WTC11 (cell line): Measurements from ENCODE around the gene GPATCH2. TPM values are rescaled to one million over a fixed set of nuclear protein-coding genes. Genes with fewer than 3 reads are reported as not detected.

Source experiments
- ATAC-seq: fragments of 200-7000 bp; cut with Tn5 transposase; 2 replicates; pipeline ENCODE4 v1.10.0; 2021; ENCODE audit warnings: mild to moderate bottlenecking, moderate library complexity
- CTCF ChIA-PET: fragments of 300-600 bp; sonication (Branson Sonifier 250); formaldehyde crosslinking; loops from one replicate; lab custom pipeline; 2021; ENCODE audit warnings: antibody characterized with exemption; lab: Charles Lee
- POLR2A ChIA-PET: fragments of 350-600 bp; sonication (Branson Sonifier 250); formaldehyde crosslinking; loops from one replicate; lab custom pipeline; 2021; ENCODE audit warnings: antibody characterized with exemption; lab: Charles Lee
- DNase-seq: peaks from one replicate; pipeline ENCODE4 v3.0.0; 2021; ENCODE audit warnings: low spot score
- H3K27ac Mint-ChIP-seq: 2 replicates; pipeline ENCODE4 v1.8.0; 2021; ENCODE audit warnings: mixed read lengths
- H3K27me3 Mint-ChIP-seq: 2 replicates; pipeline ENCODE4 v1.8.0; 2021; ENCODE audit warnings: low read depth, mild to moderate bottlenecking, moderate library complexity, mixed read lengths
- H3K36me3 Mint-ChIP-seq: 2 replicates; pipeline ENCODE4 v1.8.0; 2021; ENCODE audit warnings: mixed read lengths
- H3K4me1 Mint-ChIP-seq: 2 replicates; pipeline ENCODE4 v1.8.0; 2022; ENCODE audit warnings: mixed read lengths
- H3K4me3 Mint-ChIP-seq: 2 replicates; pipeline ENCODE4 v1.8.0; 2021; ENCODE audit warnings: mild to moderate bottlenecking, moderate library complexity, mixed read lengths
- H3K9me3 Mint-ChIP-seq: 2 replicates; pipeline ENCODE4 v1.8.0; 2021; ENCODE audit warnings: mixed read lengths
- ATF1 ChIP-seq: sonication (generic); formaldehyde crosslinking; IDR thresholded peaks from 2 replicates; pipeline ENCODE4 v1.8.1; 2023; ENCODE audit warnings: mild to moderate bottlenecking, moderate library complexity, missing genetic modification reagents
- CREB1 ChIP-seq: sonication (generic); formaldehyde crosslinking; IDR thresholded peaks from 2 replicates; pipeline ENCODE4 v1.8.0; 2023; ENCODE audit warnings: mild to moderate bottlenecking, missing genetic modification reagents
- CREM ChIP-seq: sonication (generic); formaldehyde crosslinking; IDR thresholded peaks from 2 replicates; pipeline ENCODE4 v1.8.1; 2022; ENCODE audit warnings: mild to moderate bottlenecking, missing genetic modification reagents, moderate library complexity
- EMX1 ChIP-seq: fragments of 250-450 bp; sonication (Bioruptor Pico); IDR thresholded peaks from 2 replicates; pipeline ENCODE4 v1.8.0; 2021; ENCODE audit warnings: mild to moderate bottlenecking
- FOXP1 ChIP-seq: sonication (generic); formaldehyde crosslinking; IDR thresholded peaks from 2 replicates; pipeline ENCODE4 v1.8.0; 2022; ENCODE audit warnings: missing genetic modification reagents, mild to moderate bottlenecking, moderate library complexity, borderline replicate concordance
- TP53 ChIP-seq: sonication (generic); formaldehyde crosslinking; IDR thresholded peaks from 2 replicates; pipeline ENCODE4 v1.8.1; 2023; ENCODE audit warnings: mild to moderate bottlenecking, missing genetic modification reagents
- ZNF317 ChIP-seq: sonication (generic); formaldehyde crosslinking; IDR thresholded peaks from 2 replicates; pipeline ENCODE4 v1.8.1; 2023; ENCODE audit warnings: low read depth, mild to moderate bottlenecking, moderate library complexity, missing genetic modification reagents, borderline replicate concordance
- ZNF423 ChIP-seq: fragments of 250-450 bp; sonication (Bioruptor Pico); IDR thresholded peaks from 2 replicates; pipeline ENCODE4 v2.1.2; 2022; ENCODE audit warnings: mild to moderate bottlenecking, moderate library complexity
- total RNA-seq: library from RNA; stranded (reverse); gene quantifications from 3 replicates; pipeline ENCODE4 v1.2.3, GENCODE V29; 2021
- TF ChIP-seq, protein P1 (sequence below): fragments of 250-450 bp; sonication (Bioruptor Pico); IDR thresholded peaks from 2 replicates; pipeline ENCODE4 v1.8.0; 2021; ENCODE audit warnings: mild to moderate bottlenecking
- TF ChIP-seq, protein P2 (sequence below): sonication (generic); formaldehyde crosslinking; IDR thresholded peaks from 2 replicates; pipeline ENCODE4 v1.8.0; 2022; ENCODE audit warnings: mild to moderate bottlenecking, missing genetic modification reagents
- TF ChIP-seq, protein P3 (sequence below): sonication (generic); formaldehyde crosslinking; IDR thresholded peaks from 2 replicates; pipeline ENCODE4 v1.8.1; 2022; ENCODE audit warnings: mild to moderate bottlenecking, moderate library complexity, missing genetic modification reagents
- TF ChIP-seq, protein P4 (sequence below): sonication (generic); formaldehyde crosslinking; IDR thresholded peaks from 2 replicates; pipeline ENCODE4 v1.8.0; 2022; ENCODE audit warnings: mild to moderate bottlenecking, missing genetic modification reagents
- TF ChIP-seq, protein P5 (sequence below): sonication (generic); formaldehyde crosslinking; IDR thresholded peaks from 2 replicates; pipeline ENCODE4 v1.8.1; 2022; ENCODE audit warnings: low read depth, missing genetic modification reagents, borderline replicate concordance
- TF ChIP-seq, protein P6 (sequence below): sonication (generic); formaldehyde crosslinking; IDR thresholded peaks from 2 replicates; pipeline ENCODE4 v1.8.1; 2022; ENCODE audit warnings: low read depth, mild to moderate bottlenecking, moderate library complexity, missing genetic modification reagents, borderline replicate concordance
- TF ChIP-seq, protein P7 (sequence below): fragments of 250-450 bp; sonication (Bioruptor Pico); IDR thresholded peaks from 2 replicates; pipeline ENCODE4 v1.9.0; 2021; ENCODE audit warnings: mild to moderate bottlenecking, borderline replicate concordance

GPATCH2 gene
- total RNA-seq, 1 experiment from 2014 or later, result 11.5 TPM

DNA sequence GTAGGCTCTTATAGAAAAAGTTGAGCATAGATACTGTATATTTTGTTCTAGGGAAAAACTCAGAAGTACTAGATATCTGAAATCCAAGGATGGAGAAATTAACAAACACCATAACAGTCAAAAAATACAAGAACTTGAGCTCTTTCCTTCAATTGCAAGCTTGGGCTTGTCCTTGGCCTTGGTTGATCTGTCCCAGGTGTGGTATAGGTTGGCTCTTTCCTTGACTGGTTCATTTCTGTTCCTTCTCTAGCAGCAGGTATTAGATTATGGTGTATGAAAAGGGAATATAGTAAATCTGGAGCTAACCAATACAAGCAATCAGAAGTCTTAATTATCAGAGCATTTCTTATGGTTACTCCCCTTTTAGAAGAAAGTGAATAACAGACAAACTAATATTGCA lies 198.6 kb downstream of the GPATCH2 start:
- peaks cover 6% of the 10 kb centered on the region; the same call in 1 of the 2 replicates for H3K27me3 Mint-ChIP-seq
- ChIA-PET POLR2A (no interaction called here), CTCF (no interaction called here)
- no peak overlapping the region for H3K4me3 Mint-ChIP-seq
- peaks cover 19% of the 10 kb centered on the region for H3K4me1 Mint-ChIP-seq
- H3K36me3 Mint-ChIP-seq, result no peaks in the 10 kb centered on the region
- no peaks in the 10 kb centered on the region for H3K9me3 Mint-ChIP-seq
- ATAC-seq, result no peak
- DNase-seq, result no peak
- H3K27ac Mint-ChIP-seq, result no peak overlapping the region
- TF ChIP-seq, protein P1, sequence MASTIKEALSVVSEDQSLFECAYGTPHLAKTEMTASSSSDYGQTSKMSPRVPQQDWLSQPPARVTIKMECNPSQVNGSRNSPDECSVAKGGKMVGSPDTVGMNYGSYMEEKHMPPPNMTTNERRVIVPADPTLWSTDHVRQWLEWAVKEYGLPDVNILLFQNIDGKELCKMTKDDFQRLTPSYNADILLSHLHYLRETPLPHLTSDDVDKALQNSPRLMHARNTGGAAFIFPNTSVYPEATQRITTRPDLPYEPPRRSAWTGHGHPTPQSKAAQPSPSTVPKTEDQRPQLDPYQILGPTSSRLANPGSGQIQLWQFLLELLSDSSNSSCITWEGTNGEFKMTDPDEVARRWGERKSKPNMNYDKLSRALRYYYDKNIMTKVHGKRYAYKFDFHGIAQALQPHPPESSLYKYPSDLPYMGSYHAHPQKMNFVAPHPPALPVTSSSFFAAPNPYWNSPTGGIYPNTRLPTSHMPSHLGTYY (CRISPR knock-in tag), result no peak
- TF ChIP-seq, protein P2, sequence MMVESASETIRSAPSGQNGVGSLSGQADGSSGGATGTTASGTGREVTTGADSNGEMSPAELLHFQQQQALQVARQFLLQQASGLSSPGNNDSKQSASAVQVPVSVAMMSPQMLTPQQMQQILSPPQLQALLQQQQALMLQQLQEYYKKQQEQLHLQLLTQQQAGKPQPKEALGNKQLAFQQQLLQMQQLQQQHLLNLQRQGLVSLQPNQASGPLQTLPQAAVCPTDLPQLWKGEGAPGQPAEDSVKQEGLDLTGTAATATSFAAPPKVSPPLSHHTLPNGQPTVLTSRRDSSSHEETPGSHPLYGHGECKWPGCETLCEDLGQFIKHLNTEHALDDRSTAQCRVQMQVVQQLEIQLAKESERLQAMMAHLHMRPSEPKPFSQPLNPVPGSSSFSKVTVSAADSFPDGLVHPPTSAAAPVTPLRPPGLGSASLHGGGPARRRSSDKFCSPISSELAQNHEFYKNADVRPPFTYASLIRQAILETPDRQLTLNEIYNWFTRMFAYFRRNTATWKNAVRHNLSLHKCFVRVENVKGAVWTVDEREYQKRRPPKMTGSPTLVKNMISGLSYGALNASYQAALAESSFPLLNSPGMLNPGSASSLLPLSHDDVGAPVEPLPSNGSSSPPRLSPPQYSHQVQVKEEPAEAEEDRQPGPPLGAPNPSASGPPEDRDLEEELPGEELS (CRISPR knock-in tag), result no peak
- TF ChIP-seq, protein P3, sequence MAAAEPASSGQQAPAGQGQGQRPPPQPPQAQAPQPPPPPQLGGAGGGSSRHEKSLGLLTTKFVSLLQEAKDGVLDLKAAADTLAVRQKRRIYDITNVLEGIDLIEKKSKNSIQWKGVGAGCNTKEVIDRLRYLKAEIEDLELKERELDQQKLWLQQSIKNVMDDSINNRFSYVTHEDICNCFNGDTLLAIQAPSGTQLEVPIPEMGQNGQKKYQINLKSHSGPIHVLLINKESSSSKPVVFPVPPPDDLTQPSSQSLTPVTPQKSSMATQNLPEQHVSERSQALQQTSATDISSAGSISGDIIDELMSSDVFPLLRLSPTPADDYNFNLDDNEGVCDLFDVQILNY, result no peak
- TF ChIP-seq, protein P4, sequence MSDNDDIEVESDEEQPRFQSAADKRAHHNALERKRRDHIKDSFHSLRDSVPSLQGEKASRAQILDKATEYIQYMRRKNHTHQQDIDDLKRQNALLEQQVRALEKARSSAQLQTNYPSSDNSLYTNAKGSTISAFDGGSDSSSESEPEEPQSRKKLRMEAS (CRISPR knock-in tag), result no peak
- TF ChIP-seq FOXP1 (CRISPR knock-in tag), result no peak
- TF ChIP-seq TP53, result no peak
- no peak for TF ChIP-seq ZNF423 (CRISPR knock-in tag)
- TF ChIP-seq, protein P5, sequence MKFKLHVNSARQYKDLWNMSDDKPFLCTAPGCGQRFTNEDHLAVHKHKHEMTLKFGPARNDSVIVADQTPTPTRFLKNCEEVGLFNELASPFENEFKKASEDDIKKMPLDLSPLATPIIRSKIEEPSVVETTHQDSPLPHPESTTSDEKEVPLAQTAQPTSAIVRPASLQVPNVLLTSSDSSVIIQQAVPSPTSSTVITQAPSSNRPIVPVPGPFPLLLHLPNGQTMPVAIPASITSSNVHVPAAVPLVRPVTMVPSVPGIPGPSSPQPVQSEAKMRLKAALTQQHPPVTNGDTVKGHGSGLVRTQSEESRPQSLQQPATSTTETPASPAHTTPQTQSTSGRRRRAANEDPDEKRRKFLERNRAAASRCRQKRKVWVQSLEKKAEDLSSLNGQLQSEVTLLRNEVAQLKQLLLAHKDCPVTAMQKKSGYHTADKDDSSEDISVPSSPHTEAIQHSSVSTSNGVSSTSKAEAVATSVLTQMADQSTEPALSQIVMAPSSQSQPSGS (CRISPR knock-in tag), result no peak
- TF ChIP-seq EMX1 (CRISPR knock-in tag), result no peak
- TF ChIP-seq, protein P6, sequence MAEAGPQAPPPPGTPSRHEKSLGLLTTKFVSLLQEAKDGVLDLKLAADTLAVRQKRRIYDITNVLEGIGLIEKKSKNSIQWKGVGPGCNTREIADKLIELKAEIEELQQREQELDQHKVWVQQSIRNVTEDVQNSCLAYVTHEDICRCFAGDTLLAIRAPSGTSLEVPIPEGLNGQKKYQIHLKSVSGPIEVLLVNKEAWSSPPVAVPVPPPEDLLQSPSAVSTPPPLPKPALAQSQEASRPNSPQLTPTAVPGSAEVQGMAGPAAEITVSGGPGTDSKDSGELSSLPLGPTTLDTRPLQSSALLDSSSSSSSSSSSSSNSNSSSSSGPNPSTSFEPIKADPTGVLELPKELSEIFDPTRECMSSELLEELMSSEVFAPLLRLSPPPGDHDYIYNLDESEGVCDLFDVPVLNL (CRISPR knock-in tag), result no peak

DNA sequence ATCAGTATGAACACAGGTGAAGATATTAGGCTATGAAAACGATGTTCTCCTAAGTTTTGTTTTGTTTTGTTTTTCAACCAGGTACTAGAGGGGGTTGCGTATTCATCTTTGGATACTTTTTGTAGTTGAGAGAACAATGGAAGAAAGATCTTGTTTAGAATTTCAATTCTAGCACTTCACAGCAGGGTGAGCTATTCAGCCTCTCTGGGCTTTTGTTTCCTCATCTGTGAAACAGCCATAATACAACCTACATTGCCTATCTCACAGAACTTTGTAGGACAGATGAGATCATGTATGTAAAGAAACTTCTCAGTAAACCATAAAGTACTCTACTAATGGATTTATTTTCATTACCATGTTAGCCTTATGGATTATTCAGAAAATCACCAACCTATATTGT lies 199.5 kb downstream of the GPATCH2 start:
- POLR2A ChIA-PET, result no interaction called here

DNA sequence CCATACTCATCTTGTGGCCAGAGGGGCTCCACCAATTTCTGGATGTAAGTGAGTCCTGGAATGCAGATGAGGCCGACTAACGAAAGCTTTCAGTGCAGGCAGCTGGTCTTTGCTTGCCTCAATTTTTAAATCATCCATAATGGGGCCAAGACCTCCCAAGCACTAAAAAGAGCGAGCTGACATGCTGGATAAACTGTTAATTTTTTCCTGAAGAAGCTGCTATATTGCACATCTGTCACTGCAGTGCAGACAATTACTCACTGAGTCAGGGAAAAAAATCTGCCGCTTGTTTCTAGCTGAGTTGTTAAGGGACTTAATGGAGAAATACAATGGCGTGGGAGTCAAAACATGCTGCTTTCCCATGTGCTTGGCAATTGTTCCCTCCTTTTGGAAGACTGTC lies 205.5 kb downstream of the GPATCH2 start:
- no peak overlapping the region for H3K4me3 Mint-ChIP-seq
- no peaks in the 10 kb centered on the region for H3K9me3 Mint-ChIP-seq
- DNase-seq (no peak), ATAC-seq (no peak)
- H3K27me3 Mint-ChIP-seq, result no peaks in the 10 kb centered on the region
- H3K27ac Mint-ChIP-seq, result no peak overlapping the region
- no peaks in the 10 kb centered on the region for H3K36me3 Mint-ChIP-seq
- H3K4me1 Mint-ChIP-seq, result peaks cover 5% of the 10 kb centered on the region
- CTCF ChIA-PET, result no interaction called here
- no peak for TF ChIP-seq CREM (CRISPR knock-in tag)
- no peak for TF ChIP-seq ZNF317
- no peak for TF ChIP-seq ATF1
- TF ChIP-seq, protein P7, sequence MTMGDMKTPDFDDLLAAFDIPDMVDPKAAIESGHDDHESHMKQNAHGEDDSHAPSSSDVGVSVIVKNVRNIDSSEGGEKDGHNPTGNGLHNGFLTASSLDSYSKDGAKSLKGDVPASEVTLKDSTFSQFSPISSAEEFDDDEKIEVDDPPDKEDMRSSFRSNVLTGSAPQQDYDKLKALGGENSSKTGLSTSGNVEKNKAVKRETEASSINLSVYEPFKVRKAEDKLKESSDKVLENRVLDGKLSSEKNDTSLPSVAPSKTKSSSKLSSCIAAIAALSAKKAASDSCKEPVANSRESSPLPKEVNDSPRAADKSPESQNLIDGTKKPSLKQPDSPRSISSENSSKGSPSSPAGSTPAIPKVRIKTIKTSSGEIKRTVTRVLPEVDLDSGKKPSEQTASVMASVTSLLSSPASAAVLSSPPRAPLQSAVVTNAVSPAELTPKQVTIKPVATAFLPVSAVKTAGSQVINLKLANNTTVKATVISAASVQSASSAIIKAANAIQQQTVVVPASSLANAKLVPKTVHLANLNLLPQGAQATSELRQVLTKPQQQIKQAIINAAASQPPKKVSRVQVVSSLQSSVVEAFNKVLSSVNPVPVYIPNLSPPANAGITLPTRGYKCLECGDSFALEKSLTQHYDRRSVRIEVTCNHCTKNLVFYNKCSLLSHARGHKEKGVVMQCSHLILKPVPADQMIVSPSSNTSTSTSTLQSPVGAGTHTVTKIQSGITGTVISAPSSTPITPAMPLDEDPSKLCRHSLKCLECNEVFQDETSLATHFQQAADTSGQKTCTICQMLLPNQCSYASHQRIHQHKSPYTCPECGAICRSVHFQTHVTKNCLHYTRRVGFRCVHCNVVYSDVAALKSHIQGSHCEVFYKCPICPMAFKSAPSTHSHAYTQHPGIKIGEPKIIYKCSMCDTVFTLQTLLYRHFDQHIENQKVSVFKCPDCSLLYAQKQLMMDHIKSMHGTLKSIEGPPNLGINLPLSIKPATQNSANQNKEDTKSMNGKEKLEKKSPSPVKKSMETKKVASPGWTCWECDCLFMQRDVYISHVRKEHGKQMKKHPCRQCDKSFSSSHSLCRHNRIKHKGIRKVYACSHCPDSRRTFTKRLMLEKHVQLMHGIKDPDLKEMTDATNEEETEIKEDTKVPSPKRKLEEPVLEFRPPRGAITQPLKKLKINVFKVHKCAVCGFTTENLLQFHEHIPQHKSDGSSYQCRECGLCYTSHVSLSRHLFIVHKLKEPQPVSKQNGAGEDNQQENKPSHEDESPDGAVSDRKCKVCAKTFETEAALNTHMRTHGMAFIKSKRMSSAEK, result no peak
- POLR2A ChIA-PET, result no interaction called here

More for the DNA sequence above, 199.5 kb downstream of the GPATCH2 start:
- H3K36me3 Mint-ChIP-seq, result no peaks in the 10 kb centered on the region
- CTCF ChIA-PET, result no interaction called here
- H3K27me3 Mint-ChIP-seq, result 0 out of 2 replicates have a peak, but pooled peaks cover 2% of the 10 kb centered on the region
- no peak overlapping the region for H3K4me3 Mint-ChIP-seq
- H3K27ac Mint-ChIP-seq, result peak overlapping the region; percentile 28; the same call in 1 of the 2 replicates
- no peaks in the 10 kb centered on the region for H3K9me3 Mint-ChIP-seq
- ATAC-seq (peak; percentile 48; the same call in 1 of the 2 replicates), DNase-seq (no peak)
- TF ChIP-seq EMX1 (CRISPR knock-in tag), result no peak
- TF ChIP-seq CREB1 (CRISPR knock-in tag), result no peak
- peaks cover 13% of the 10 kb centered on the region for H3K4me1 Mint-ChIP-seq
